K562 (cell line): ENCODE data around the gene MAP7D1. TPM values are rescaled to one million over a fixed set of nuclear protein-coding genes. Genes with fewer than 3 reads are reported as not detected.

Experiments
- DEAF1 ChIP-seq: fragments of 450-650 bp; formaldehyde crosslinking; IDR thresholded peaks from 2 replicates; pipeline ENCODE4 v1.4.0; 2020; ENCODE audit warnings: mild to moderate bottlenecking, moderate library complexity
- JUNB ChIP-seq: fragments of 450-650 bp; formaldehyde crosslinking; conservative IDR thresholded peaks from 2 replicates; pipeline ENCODE4 v1.4.0; 2020; ENCODE audit warnings: mild to moderate bottlenecking
- NBN ChIP-seq: fragments of 450-650 bp; IDR thresholded peaks from 2 replicates; pipeline ENCODE4 v1.6.1; 2016; ENCODE audit warnings: low read depth, mild to moderate bottlenecking
- NKRF ChIP-seq: fragments of 450-650 bp; IDR thresholded peaks from 2 replicates; pipeline ENCODE4 v1.6.1; 2016; ENCODE audit warnings: borderline replicate concordance
- NR3C1 ChIP-seq: sonication (generic); formaldehyde crosslinking; IDR thresholded peaks from 2 replicates; pipeline ENCODE4 v1.8.1; 2022; ENCODE audit warnings: missing genetic modification reagents
- ZBTB40 ChIP-seq, 2 experiments: fragments of 450-650 bp in 1 of 2; sonication (generic) in 1 of 2; formaldehyde crosslinking in 1 of 2; IDR thresholded peaks; 2 replicates each; pipeline versions ENCODE4 v1.7.1 to v1.9.0; 2016 to 2022; ENCODE audit warnings: inconsistent platforms in 1 of 2, mild to moderate bottlenecking in 1 of 2, missing genetic modification reagents in 1 of 2
- ZHX1 ChIP-seq: fragments of 150-350 bp; conservative IDR thresholded peaks from 2 replicates; pipeline ENCODE4 v1.6.1; 2014; ENCODE audit warnings: low read length
- ZNF165 ChIP-seq: fragments of 250-450 bp; sonication (Bioruptor Pico); IDR thresholded peaks from 2 replicates; pipeline ENCODE4 v1.4.0; 2020; ENCODE audit warnings: borderline replicate concordance
- polyA plus RNA-seq, 8 experiments: library from polyadenylated mRNA; depleted of rRNA in 4 of 8; stranded (reverse) in 5 of 8; unstranded in 3 of 8; fragments of >200 nt; fragmentation: Nextera tagmentation in 2 of 8; fragmentation: Illumina TruSeq in 1 of 8; extraction: Ambion mirVana in 2 of 8; extraction: Trizol in 1 of 8; gene quantifications; 2 replicates each; pipeline versions ENCODE4 v1.2.1 to v1.2.3, GENCODE V29; 2011 to 2014; ENCODE audit warnings: inconsistent platforms in 1 of 8, missing spikeins in 1 of 8
- total RNA-seq, 7 experiments: library from RNA; depleted of rRNA in 6 of 7; stranded (reverse); fragments of >200 nt in 6 of 7; fragmentation: Illumina TruSeq in 2 of 7; extraction: Trizol in 2 of 7; gene quantifications; 2 replicates each; pipeline versions ENCODE4 v1.2.1 to v1.2.3, GENCODE V29; 2011 to 2021; ENCODE audit warnings: low replicate concordance in 1 of 7

The MAP7D1 gene
- total and polyA plus RNA-seq, 9 of the 15 experiments (the other 6 are each of a cell fraction or from before 2014, with no cell fraction given) = 3.6 to 108 (median 34.5) TPM

GRCh38 chr1:36223381-36223995 is 67.5 kb downstream of the MAP7D1 start (continued):
- TF ChIP-seq NKRF = no peak; the same call in 1 of the 2 replicates
- no peak for TF ChIP-seq DEAF1 (CRISPR knock-in tag)
- TF ChIP-seq JUNB (CRISPR knock-in tag) = no peak
- no peak for TF ChIP-seq NR3C1 (CRISPR knock-in tag)
- TF ChIP-seq NBN = peak; percentile 65; the same call in 1 of the 2 replicates
- TF ChIP-seq ZBTB40 (IDR thresholded peaks at IDR 0.05) = no peak
- no peak for TF ChIP-seq ZBTB40 (CRISPR knock-in tag; IDR thresholded peaks at IDR 0.05)
- no peak for TF ChIP-seq ZNF165 (CRISPR knock-in tag)
- no peak for TF ChIP-seq ZHX1
